ENCODE results near the gene NRN1.

NRN1 gene

GRCh38 chr6:6007366-6008088 is 802 bp upstream of the NRN1 start:
- Histone ChIP-seq H3K9me3 (no peaks in the 10 kb centered on the region), H3K36me3 (replicated peaks) (no peaks in the 10 kb centered on the region), H3K4me3 (peak overlapping the region; percentile 65), H3K4me1 (0 out of 2 replicates have a peak, but pooled peaks cover 4% of the 10 kb centered on the region), H3K27me3 (ENCODE audit: low read depth) (peaks cover 2% of the 10 kb centered on the region; the same call in 1 of the 2 replicates)
- in situ Hi-C loops (cut with MboI; ENCODE audit: low sequenced_read_pairs) = no loop called here
- DNase-seq (ENCODE audit: low spot score in 2 of 2) = peak; percentile 46 to 81

GRCh38 chr6:6006006-6006427 is 708 bp downstream of the NRN1 start:
- in situ Hi-C loops (cut with MboI; ENCODE audit: low sequenced_read_pairs) = no loop called here
- Histone ChIP-seq H3K27me3 (ENCODE audit: low read depth) (no peaks in the 10 kb centered on the region), H3K36me3 (replicated peaks) (peaks cover 10% of the 10 kb centered on the region), H3K4me1 (0 out of 2 replicates have a peak, but pooled peaks cover 4% of the 10 kb centered on the region), H3K9me3 (no peaks in the 10 kb centered on the region), H3K4me3 (peak overlapping the region; percentile 65)
- peak; percentile 26 to 40 for DNase-seq (ENCODE audit: low spot score in 2 of 2)

GRCh38 chr6:6005051-6006005 is 1.4 kb downstream of the NRN1 start:
- in situ Hi-C loops (cut with MboI; ENCODE audit: low sequenced_read_pairs) = no loop called here
- peak; percentile 39 to 44 for DNase-seq (ENCODE audit: low spot score in 2 of 2)
- Histone ChIP-seq H3K9me3 (no peaks in the 10 kb centered on the region), H3K36me3 (replicated peaks) (peaks cover 14% of the 10 kb centered on the region), H3K4me1 (0 out of 2 replicates have a peak, but pooled peaks cover 4% of the 10 kb centered on the region), H3K4me3 (peak overlapping the region; percentile 65), H3K27me3 (ENCODE audit: low read depth) (no peaks in the 10 kb centered on the region)

GRCh38 chr6:6004390-6004995 is 2.2 kb downstream of the NRN1 start:
- H3K4me1 ChIP-seq = 0 out of 2 replicates have a peak, but pooled peaks cover 4% of the 10 kb centered on the region
- in situ Hi-C loops (cut with MboI; ENCODE audit: low sequenced_read_pairs) = no loop called here
- no peaks in the 10 kb centered on the region for H3K9me3 ChIP-seq
- peak; percentile 45 to 63 for DNase-seq (ENCODE audit: low spot score in 2 of 2)
- peaks cover 14% of the 10 kb centered on the region for H3K36me3 ChIP-seq (replicated peaks)
- H3K27me3 ChIP-seq (ENCODE audit: low read depth) = no peaks in the 10 kb centered on the region
- H3K4me3 ChIP-seq = peak overlapping the region; percentile 65

- H3K36me3 ChIP-seq (replicated peaks) = peaks cover 14% of the 10 kb centered on the region
- H3K4me1 ChIP-seq = 0 out of 2 replicates have a peak, but pooled peaks cover 4% of the 10 kb centered on the region
- DNase-seq (ENCODE audit: low spot score in 2 of 2) = peak; percentile 44 to 61
- H3K4me3 ChIP-seq = peak overlapping the region; percentile 65
- no peaks in the 10 kb centered on the region for H3K9me3 ChIP-seq
- H3K27me3 ChIP-seq (ENCODE audit: low read depth) = no peaks in the 10 kb centered on the region
- in situ Hi-C loops (cut with MboI; ENCODE audit: low sequenced_read_pairs) = no loop called here
Observed at GRCh38 chr6:6003621-6004366, 2.9 kb downstream of the NRN1 start.

GRCh38 chr6:6002848-6003620 is 3.7 kb downstream of the NRN1 start:
- peaks cover 4% of the 10 kb centered on the region; the same call in 1 of the 2 replicates for H3K4me1 ChIP-seq
- no peaks in the 10 kb centered on the region for H3K27me3 ChIP-seq (ENCODE audit: low read depth)
- H3K4me3 ChIP-seq = peak overlapping the region; percentile 65
- H3K9me3 ChIP-seq = no peaks in the 10 kb centered on the region
- peak in 1 of 2 experiments; percentile 55 for DNase-seq (ENCODE audit: low spot score in 2 of 2)
- in situ Hi-C loops (cut with MboI; ENCODE audit: low sequenced_read_pairs) = no loop called here
- peaks cover 18% of the 10 kb centered on the region for H3K36me3 ChIP-seq (replicated peaks)

GRCh38 chr6:6002005-6002847 is 4.5 kb downstream of the NRN1 start:
- Histone ChIP-seq H3K4me3 (no peak overlapping the region; the same call in 1 of the 2 replicates), H3K9me3 (no peaks in the 10 kb centered on the region), H3K27me3 (ENCODE audit: low read depth) (no peaks in the 10 kb centered on the region), H3K4me1 (peaks cover 10% of the 10 kb centered on the region), H3K36me3 (replicated peaks) (peaks cover 18% of the 10 kb centered on the region)
- no peak for DNase-seq (ENCODE audit: low spot score in 2 of 2)
- in situ Hi-C loops (cut with MboI; ENCODE audit: low sequenced_read_pairs) = no loop called here

GRCh38 chr6:6001443-6001842 is 5.3 kb downstream of the NRN1 start:
- Histone ChIP-seq H3K4me3 (no peak overlapping the region), H3K27me3 (ENCODE audit: low read depth) (no peaks in the 10 kb centered on the region), H3K4me1 (peaks cover 10% of the 10 kb centered on the region), H3K9me3 (no peaks in the 10 kb centered on the region), H3K36me3 (replicated peaks) (peaks cover 18% of the 10 kb centered on the region)
- no peak for DNase-seq (ENCODE audit: low spot score in 2 of 2)
- in situ Hi-C loops (cut with MboI; ENCODE audit: low sequenced_read_pairs) = no loop called here

GRCh38 chr6:5999688-6000608 is 6.8 kb downstream of the NRN1 start:
- Histone ChIP-seq H3K4me1 (peaks cover 12% of the 10 kb centered on the region), H3K9me3 (no peaks in the 10 kb centered on the region), H3K27me3 (ENCODE audit: low read depth) (no peaks in the 10 kb centered on the region), H3K4me3 (no peak overlapping the region), H3K36me3 (replicated peaks) (peaks cover 18% of the 10 kb centered on the region)
- DNase-seq (ENCODE audit: low spot score in 2 of 2) = no peak
- in situ Hi-C loops (cut with MboI; ENCODE audit: low sequenced_read_pairs) = no loop called here

- Histone ChIP-seq H3K27me3 (ENCODE audit: low read depth) (no peaks in the 10 kb centered on the region), H3K36me3 (replicated peaks) (peaks cover 18% of the 10 kb centered on the region), H3K9me3 (no peaks in the 10 kb centered on the region), H3K4me3 (no peak overlapping the region), H3K4me1 (peaks cover 12% of the 10 kb centered on the region)
- in situ Hi-C loops (cut with MboI; ENCODE audit: low sequenced_read_pairs) = no loop called here
- DNase-seq (ENCODE audit: low spot score in 2 of 2) = no peak
Observed at GRCh38 chr6:5998711-5999687, 7.7 kb downstream of the NRN1 start.
